ENCODE measurements around the gene ZNRF3.

The ZNRF3 gene

GRCh38 chr22:29011240-29012100 is 128.1 kb downstream of the ZNRF3 start:
- no peak for DNase-seq (ENCODE audit: low spot score)

DNA sequence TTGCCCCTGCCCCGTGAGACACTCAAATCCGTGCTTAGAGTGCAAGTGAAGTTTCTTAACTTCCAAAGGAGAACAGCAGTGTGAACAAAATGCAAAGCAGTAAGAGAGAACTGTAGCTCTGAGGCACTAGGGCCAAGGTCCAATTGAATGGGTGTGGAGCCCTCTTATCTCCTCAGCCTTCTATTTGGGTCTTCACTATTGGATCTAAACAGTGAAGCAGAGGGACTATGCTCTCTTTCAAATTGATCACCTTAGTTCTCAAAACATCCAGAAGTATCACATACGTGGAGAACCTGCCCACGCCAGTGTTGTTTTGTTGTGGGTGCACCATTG is 128.7 kb downstream of the ZNRF3 start:
- no peak for DNase-seq (ENCODE audit: low spot score)

DNA sequence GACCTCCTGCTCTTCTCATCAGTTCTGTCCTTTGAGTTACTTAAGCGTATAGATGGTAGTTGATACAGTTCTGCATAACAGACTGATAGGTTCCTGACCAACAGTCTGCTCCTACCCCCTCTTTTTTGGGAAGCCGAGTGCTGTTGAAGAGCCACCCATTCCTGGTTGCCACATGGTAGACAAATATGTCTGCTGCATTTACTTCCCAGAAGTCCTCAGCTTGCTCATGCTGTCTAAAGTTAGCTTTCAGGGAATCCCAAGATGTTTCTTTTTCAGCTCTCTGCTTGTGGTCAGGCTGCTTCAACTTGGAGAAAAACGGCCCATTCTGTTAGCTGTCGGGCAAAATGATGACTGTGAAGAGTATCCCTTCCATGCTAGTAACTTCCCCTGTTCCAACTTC is 129.6 kb downstream of the ZNRF3 start:
- DNase-seq (ENCODE audit: low spot score): no peak

- no peak for DNase-seq (ENCODE audit: low spot score)
Observed at GRCh38 chr22:29014293-29014692, 130.9 kb downstream of the ZNRF3 start.

GRCh38 chr22:29014773-29015172 is 131.4 kb downstream of the ZNRF3 start:
- DNase-seq (ENCODE audit: low spot score): no peak

GRCh38 chr22:29016067-29016938 is 132.9 kb downstream of the ZNRF3 start:
- no peak for DNase-seq (ENCODE audit: low spot score)

GRCh38 chr22:29018293-29019189 is 135.2 kb downstream of the ZNRF3 start:
- no peak for DNase-seq (ENCODE audit: low spot score)

DNA sequence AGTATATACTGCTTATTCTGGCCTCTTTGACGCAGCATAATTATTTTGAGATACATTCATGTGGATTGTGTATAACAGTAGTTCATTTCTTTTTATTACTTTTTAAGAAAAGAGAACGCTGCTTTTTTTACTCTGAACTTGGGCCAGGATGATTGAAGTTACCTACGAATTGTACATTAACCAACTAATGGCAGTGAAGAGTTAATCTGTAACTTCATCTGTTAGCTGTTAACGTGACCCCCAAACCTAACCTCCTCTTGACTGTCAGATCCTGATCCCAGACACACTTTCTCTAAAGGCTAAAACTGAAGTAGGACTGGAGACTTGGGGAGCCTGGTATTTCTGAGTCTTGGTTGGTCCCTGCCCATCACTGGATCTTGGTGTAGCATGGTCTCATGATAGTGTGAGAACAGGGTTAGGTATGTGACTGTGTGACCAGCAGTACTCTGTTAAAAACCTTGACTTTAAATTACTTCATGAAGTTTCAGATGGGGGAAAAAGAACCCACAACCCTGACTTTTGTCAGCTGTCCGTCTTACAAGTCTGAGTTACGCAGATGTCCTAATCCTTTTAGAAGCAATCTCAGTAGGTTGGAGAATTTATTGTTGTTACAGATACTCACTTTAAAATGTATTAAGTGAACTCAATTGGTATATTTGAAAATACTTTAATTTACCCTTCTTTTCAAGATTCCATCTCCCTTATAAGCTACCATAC is 138.9 kb downstream of the ZNRF3 start:
- no peak for DNase-seq (ENCODE audit: low spot score)

DNA sequence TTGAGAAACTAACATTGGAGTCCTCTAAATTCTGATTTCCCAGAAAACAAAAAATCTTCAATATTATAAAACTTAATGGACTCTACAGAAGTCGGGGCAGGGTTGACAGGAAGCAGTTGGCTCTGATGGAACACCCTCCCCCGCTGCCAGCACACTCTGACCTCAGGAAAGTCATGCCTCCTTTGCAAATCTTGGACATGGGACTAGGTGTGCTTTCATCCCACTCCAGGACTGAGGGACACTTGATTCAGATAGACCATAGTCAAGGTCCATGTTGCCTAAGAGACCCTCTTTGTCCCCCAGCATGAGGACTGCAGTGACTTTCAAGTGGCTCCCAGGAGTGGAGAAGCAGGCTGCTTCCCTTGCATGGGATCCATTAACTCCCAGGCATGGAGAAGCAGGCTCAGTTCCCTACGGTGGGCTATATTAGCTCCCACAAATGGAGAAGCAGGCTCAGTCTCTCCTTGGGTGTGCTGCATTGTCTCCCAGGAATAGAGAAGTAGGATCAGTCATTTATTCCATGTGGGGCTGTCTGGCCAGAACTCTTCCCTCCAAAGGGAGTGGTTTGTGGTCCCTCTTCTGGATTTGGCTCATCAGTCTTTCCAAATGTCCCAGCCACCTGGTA is 139.9 kb downstream of the ZNRF3 start:
- no peak for DNase-seq (ENCODE audit: low spot score)

DNA sequence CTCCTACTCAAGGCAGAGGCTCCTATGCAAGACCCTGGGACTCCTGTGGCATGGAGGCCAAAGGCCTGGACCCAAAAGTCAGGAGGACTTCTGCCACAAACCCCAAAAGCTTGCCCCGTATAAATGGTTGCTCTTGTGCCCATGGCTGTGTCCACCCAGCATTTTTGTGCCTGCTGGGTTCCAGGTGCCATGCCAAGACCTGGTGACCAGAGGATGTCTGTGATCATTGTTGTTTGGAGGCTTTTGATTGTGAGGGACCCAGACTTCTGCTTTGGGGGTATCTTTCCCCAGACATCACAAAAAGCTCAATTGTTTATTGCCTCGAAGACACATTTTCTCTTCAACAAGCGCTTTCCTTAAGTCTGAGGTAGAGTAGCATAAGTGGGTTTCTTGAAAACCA is 143.2 kb downstream of the ZNRF3 start:
- DNase-seq (ENCODE audit: low spot score): no peak

- DNase-seq (ENCODE audit: low spot score): no peak
Observed at GRCh38 chr22:29028468-29028867, 145.1 kb downstream of the ZNRF3 start.

DNA sequence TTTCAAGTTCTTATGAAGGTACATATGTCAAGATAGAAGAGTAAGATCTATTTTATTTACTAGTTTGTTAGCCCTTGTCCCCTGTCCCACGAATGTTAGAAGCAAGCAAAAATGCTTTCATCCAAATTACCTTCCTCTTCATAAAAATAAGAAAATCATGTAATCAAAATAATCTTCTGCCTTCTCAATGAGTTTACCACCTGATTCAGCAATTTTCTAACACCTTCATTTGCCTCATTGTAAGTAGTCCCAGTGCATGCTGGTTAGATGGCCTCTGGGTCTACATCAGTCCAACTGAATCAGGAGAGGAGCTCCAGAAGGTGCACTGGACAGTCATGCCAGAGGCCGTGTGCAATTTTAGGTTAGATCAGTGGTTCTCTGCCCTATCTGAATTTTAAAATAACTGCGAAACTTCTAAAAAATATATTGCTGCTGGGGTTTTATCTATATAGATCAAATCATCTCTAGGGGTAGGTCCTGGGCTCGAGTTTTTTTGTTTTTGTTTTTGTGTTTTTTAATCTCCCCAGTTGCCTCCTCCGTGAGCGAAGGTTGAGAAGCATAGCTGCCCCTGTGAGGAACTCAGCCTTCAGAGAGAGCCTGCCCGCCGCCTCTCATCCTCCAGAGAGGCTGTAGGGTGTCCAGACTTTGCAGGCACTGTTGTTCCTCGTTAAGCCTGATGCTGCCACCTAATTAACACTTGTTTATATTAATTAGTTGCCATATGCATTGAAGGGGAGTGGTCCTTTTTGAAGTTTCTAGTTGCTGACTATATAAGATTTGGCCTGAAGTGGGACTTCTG is 146.0 kb downstream of the ZNRF3 start:
- DNase-seq (ENCODE audit: low spot score): no peak

DNA sequence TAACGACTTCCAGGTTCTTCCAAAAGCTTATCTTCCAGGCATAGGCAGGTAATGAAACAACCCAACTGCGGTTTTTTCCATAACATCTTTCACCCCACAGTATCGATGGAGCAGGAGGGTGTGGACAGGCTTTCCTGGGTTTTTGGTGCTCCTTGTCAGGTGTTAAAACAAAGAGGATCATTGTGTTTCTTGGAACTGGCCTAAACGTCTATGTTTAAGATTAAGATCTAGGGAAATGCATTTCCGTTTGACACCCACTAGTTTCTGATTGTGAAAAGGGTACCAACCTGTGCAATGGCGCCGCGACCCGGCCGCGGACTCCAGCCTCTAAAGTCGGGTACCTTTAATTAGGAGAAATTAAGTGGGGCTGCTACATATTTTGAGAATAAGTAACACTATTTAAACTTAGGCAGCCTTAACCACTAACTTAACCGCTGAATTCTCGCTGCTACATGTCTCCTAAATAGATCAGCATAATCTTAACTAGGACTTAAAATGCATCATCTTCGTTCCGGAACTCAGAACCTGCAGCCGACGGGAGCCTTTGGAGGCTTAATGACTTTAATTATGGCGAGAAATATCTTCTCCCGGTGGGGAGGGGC is 146.7 kb downstream of the ZNRF3 start:
- DNase-seq (ENCODE audit: low spot score): no peak

DNA sequence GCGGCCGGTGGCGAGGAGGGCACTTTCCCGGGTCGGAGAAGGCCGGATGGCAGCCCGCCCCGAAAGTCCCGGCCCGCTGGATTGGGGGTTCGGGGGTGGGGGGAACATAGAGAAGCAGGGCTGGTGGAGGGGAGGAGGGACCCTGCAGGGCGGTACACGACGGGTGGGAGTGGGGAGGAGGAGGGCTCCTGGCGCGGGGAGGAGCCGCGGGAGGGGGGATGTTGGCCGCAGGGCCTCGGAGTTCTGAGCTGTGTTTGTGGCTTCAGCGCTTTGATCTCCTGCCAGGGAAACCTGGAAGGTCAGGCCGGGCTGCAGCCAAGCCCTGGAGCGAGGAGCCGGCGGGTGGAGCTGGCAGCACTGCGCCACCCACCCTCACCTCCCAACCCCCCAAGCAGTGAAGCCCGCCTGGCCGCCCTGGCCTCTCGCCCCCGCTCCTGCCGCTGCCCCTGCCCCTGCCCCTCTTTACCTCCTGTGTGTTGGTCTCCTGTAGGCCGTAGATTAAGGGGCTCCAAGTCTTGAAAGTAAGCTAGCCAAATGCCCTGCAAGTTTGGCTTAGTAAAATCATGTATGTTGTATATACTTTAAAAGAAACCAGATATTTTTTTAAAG is 147.3 kb downstream of the ZNRF3 start:
- DNase-seq (ENCODE audit: low spot score): no peak

DNA sequence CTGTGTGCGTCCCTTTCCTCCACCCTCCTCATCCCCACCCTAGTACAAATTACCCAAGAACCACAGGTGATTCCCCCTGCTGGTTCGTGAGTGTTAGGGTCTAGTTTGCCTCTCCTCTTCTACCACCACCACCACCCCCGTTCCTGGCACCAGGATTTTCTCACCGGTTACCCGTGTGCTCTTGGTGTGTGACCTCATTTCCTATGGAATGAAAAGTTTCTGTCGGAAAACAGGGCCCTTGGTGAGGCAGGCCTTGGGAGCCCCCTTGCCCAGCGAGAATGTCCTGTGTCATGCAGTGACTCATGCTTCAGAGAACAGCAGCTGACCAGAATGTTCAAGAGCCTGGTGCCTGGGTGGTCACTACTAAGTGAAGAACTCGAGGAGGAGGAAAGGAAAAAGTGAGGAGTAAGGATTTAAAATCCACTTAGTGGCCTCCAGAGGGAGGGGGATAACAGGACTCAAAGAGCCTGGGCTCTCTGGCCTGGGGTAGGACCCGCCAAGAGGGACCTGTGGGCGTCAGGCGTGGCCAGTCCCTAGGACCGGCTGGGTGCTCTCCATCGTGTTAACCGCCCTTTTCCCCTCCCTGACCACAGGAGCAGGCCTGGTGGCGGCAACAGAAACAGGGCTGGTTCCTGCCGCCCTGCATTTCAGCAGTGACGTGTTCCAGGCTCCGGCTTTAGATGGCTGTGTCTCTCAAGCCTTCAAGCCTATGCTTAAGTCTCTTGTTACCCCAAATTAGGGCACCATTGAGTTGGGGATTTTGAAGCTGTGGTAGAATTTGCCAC is 148.0 kb downstream of the ZNRF3 start:
- no peak for DNase-seq (ENCODE audit: low spot score)

DNA sequence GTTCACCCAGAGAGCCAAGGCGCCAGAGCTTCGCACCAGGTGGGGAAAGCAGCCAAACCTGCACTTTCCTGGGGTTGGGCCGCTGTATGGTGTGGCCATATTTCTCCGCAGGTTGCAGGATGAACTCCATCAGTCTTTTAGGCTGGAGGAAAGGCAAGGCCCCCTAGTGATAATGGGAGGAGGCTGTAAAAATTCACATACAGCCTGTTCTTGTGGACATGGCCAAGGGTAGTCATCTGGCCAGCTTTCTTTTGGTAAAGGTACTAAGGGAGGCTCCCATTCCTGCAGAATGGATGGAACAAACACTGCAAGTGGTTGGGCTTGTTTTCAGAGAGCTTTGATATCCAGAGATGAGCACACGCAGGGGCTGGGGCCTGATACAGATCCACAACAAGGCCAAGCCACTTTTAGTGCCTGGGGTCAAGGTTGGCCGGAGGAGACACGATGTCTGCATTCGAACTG is 148.7 kb downstream of the ZNRF3 start:
- DNase-seq (ENCODE audit: low spot score): no peak

GRCh38 chr22:29032584-29032983 is 149.2 kb downstream of the ZNRF3 start:
- DNase-seq (ENCODE audit: low spot score): no peak

DNA sequence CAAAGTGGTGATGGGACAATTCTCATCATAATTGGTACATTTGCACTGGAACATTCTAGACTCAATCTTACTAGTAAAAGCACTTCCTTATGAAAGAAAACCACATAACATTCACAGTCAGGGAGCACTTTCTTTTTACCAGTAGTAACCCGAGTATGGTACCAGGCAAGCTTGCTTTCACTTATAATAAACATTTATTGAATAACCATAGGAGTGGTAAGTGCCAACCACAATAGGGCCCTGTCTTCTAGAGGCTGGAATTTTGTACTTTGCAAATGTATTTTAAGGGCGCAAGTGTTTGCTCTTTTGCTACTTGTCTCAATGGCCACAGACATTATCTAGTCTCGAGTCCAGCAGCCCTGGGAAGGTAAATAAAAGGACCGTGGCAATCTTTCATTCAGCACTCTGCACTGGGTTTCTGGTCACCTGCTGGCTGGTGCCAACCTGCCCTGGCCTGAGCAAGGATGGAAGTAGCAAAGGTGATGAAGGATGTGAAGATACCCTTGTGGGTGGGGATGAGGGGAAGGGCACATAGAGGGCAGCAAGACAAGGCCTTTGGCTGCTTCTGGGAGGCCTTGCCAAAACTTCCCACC is 154.1 kb downstream of the ZNRF3 start:
- no peak for DNase-seq (ENCODE audit: low spot score)
